ENCODE data around the gene ATOH8.

Gene ATOH8

DNA sequence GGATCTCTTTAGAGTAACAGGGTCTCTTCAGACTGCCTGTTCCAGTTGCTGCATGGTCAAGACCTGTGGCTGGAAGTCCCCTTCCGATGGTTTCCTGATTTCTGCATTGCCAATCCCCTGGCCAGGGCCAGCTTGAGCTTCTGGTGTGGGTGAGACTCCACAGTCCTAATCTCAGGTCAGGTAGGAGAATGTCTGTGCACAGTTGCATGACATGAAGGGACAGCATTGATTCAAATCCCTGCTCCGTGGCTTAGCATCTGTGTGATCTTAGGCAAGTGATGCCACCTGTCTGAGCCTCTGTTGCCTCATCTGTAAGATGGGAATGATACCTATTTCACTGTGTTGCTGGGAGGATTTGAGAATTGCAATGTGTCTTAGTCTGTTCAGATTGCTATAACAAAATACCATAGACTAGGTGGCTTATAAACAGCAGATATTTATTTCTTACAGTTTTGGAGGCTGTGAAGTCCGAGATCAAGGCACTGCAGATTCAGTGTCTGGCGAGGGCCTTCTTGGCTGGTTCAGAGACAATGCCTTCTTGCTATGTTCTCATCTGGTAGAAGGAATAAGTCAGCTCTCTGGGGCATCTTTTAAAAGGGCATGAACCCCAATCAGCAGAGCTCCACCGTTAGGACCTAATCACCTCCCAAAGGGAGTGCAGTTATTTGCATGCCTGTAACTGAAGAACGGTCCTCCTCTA is 66.2 kb downstream of the ATOH8 start:
- no peaks in the 10 kb centered on the region for H3K79me2 ChIP-seq (ENCODE audit: insufficient read depth, low read length)
- no peaks in the 10 kb centered on the region for H3K36me3 ChIP-seq (ENCODE audit: insufficient read depth, low read length)
- no peaks in the 10 kb centered on the region for H3K9me3 ChIP-seq (ENCODE audit: low read length)
- no peaks in the 10 kb centered on the region for H3F3A ChIP-seq (ENCODE audit: insufficient read depth, low read length)
- TF ChIP-seq, protein P1, sequence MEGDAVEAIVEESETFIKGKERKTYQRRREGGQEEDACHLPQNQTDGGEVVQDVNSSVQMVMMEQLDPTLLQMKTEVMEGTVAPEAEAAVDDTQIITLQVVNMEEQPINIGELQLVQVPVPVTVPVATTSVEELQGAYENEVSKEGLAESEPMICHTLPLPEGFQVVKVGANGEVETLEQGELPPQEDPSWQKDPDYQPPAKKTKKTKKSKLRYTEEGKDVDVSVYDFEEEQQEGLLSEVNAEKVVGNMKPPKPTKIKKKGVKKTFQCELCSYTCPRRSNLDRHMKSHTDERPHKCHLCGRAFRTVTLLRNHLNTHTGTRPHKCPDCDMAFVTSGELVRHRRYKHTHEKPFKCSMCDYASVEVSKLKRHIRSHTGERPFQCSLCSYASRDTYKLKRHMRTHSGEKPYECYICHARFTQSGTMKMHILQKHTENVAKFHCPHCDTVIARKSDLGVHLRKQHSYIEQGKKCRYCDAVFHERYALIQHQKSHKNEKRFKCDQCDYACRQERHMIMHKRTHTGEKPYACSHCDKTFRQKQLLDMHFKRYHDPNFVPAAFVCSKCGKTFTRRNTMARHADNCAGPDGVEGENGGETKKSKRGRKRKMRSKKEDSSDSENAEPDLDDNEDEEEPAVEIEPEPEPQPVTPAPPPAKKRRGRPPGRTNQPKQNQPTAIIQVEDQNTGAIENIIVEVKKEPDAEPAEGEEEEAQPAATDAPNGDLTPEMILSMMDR (IDR thresholded peaks at IDR 0.05; ENCODE audit: low read length): no peak
- no peak for TF ChIP-seq EZH2 (IDR thresholded peaks at IDR 0.05; ENCODE audit: borderline replicate concordance, low read length)
- no peak overlapping the region for H3K27ac ChIP-seq (ENCODE audit: low read depth, low read length, poor library complexity, severe bottlenecking)
- no peak overlapping the region for H3K9ac ChIP-seq (ENCODE audit: low read length)
- no peaks in the 10 kb centered on the region for H4K20me1 ChIP-seq (ENCODE audit: insufficient read depth, low read length)
- no peaks in the 10 kb centered on the region for H3K4me1 ChIP-seq (ENCODE audit: insufficient read depth, low read length, severe bottlenecking)
- H2AFZ ChIP-seq (ENCODE audit: low read length): no peak overlapping the region
- no peaks in the 10 kb centered on the region for H3K9me2 ChIP-seq (ENCODE audit: low read depth, low read length)
- H3K27me3 ChIP-seq (ENCODE audit: insufficient read depth, low read length): no peaks in the 10 kb centered on the region
- H3K4me2 ChIP-seq (ENCODE audit: low read length): no peak overlapping the region
- H3K4me3 ChIP-seq (ENCODE audit: low read depth, low read length, poor library complexity, severe bottlenecking): no peak overlapping the region

GRCh38 chr2:85822766-85823165 is 69.0 kb downstream of the ATOH8 start:
- Histone ChIP-seq H3K27me3 (ENCODE audit: insufficient read depth, low read length) (no peaks in the 10 kb centered on the region), H3K36me3 (ENCODE audit: insufficient read depth, low read length) (no peaks in the 10 kb centered on the region), H3K4me2 (ENCODE audit: low read length) (no peak overlapping the region), H3K9ac (ENCODE audit: low read length) (no peak overlapping the region), H3K4me3 (ENCODE audit: low read depth, low read length, poor library complexity, severe bottlenecking) (no peak overlapping the region), H2AFZ (ENCODE audit: low read length) (no peak overlapping the region), H4K20me1 (ENCODE audit: insufficient read depth, low read length) (no peaks in the 10 kb centered on the region), H3K27ac (ENCODE audit: low read depth, low read length, poor library complexity, severe bottlenecking) (no peak overlapping the region), H3K79me2 (ENCODE audit: insufficient read depth, low read length) (no peaks in the 10 kb centered on the region), H3F3A (ENCODE audit: insufficient read depth, low read length) (no peaks in the 10 kb centered on the region), H3K9me2 (ENCODE audit: low read depth, low read length) (no peaks in the 10 kb centered on the region), H3K9me3 (ENCODE audit: low read length) (peaks cover 6% of the 10 kb centered on the region), H3K4me1 (ENCODE audit: insufficient read depth, low read length, severe bottlenecking) (peaks cover 3% of the 10 kb centered on the region)
- TF ChIP-seq EZH2 (IDR thresholded peaks at IDR 0.05; ENCODE audit: borderline replicate concordance, low read length): no peak
- TF ChIP-seq, protein P1 (IDR thresholded peaks at IDR 0.05; ENCODE audit: low read length): no peak

GRCh38 chr2:85823951-85824350 is 70.2 kb downstream of the ATOH8 start:
- TF ChIP-seq EZH2 (IDR thresholded peaks at IDR 0.05; ENCODE audit: borderline replicate concordance, low read length): no peak
- TF ChIP-seq, protein P1 (IDR thresholded peaks at IDR 0.05; ENCODE audit: low read length): no peak

More at GRCh38 chr2:85823951-85824350, 70.2 kb downstream of the ATOH8 start:
- Histone ChIP-seq H3K79me2 (ENCODE audit: insufficient read depth, low read length) (no peaks in the 10 kb centered on the region), H3F3A (ENCODE audit: insufficient read depth, low read length) (no peaks in the 10 kb centered on the region), H4K20me1 (ENCODE audit: insufficient read depth, low read length) (no peaks in the 10 kb centered on the region), H3K9ac (ENCODE audit: low read length) (no peak overlapping the region), H3K9me2 (ENCODE audit: low read depth, low read length) (no peaks in the 10 kb centered on the region), H3K4me3 (ENCODE audit: low read depth, low read length, poor library complexity, severe bottlenecking) (no peak overlapping the region), H3K4me2 (ENCODE audit: low read length) (no peak overlapping the region), H3K27ac (ENCODE audit: low read depth, low read length, poor library complexity, severe bottlenecking) (no peak overlapping the region), H3K36me3 (ENCODE audit: insufficient read depth, low read length) (no peaks in the 10 kb centered on the region), H3K27me3 (ENCODE audit: insufficient read depth, low read length) (no peaks in the 10 kb centered on the region), H3K9me3 (ENCODE audit: low read length) (peaks cover 6% of the 10 kb centered on the region), H3K4me1 (ENCODE audit: insufficient read depth, low read length, severe bottlenecking) (peaks cover 8% of the 10 kb centered on the region), H2AFZ (ENCODE audit: low read length) (no peak overlapping the region)

Measured in OCI-LY1 (cell line).